Measurements from ENCODE around the gene CTF1.

CTF1 gene

DNA sequence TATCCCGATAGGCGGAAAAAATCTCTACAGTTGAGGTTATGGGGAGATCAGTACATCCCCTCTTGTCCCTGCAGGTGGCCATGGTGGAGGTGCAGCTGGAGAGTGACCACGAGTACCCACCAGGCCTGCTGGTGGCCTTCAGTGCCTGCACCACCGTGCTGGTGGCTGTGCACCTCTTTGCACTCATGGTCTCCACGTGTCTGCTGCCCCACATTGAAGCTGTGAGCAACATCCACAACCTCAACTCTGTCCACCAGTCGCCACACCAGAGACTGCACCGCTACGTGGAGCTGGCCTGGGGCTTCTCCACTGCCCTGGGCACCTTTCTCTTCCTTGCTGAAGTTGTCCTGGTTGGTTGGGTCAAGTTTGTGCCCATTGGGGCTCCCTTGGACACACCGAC lies 56.7 kb downstream of the CTF1 start:
- no peak overlapping the region for H3K9ac ChIP-seq (ENCODE audit: low read depth, low read length, poor library complexity, severe bottlenecking)

More for the DNA sequence above, 56.7 kb downstream of the CTF1 start:
- Histone ChIP-seq H3K9me3 (ENCODE audit: insufficient read depth, low read depth, low read length) (no peaks in the 10 kb centered on the region), H3K4me3 (ENCODE audit: low read length, poor library complexity, severe bottlenecking) (no peak overlapping the region), H2AFZ (ENCODE audit: low read length) (no peak overlapping the region), H3K9me2 (replicated peaks; ENCODE audit: low read depth, low read length) (no peaks in the 10 kb centered on the region), H4K20me1 (ENCODE audit: insufficient read depth, low read length, poor library complexity, severe bottlenecking) (peaks cover 3% of the 10 kb centered on the region), H3K4me2 (ENCODE audit: low read depth, low read length, poor library complexity, severe bottlenecking) (no peak overlapping the region), H3K27me3 (ENCODE audit: insufficient read depth, low read length, poor library complexity, severe bottlenecking) (peaks cover 7% of the 10 kb centered on the region), H3K36me3 (ENCODE audit: insufficient read depth, low read length) (no peaks in the 10 kb centered on the region), H3K79me2 (ENCODE audit: insufficient read depth, low read length) (peaks cover 23% of the 10 kb centered on the region), H3F3A (ENCODE audit: low read depth) (0 out of 2 replicates have a peak, but pooled peaks cover 6% of the 10 kb centered on the region), H3K4me1 (ENCODE audit: insufficient read depth, low read length, poor library complexity, severe bottlenecking) (peaks cover 32% of the 10 kb centered on the region)
- no peak for TF ChIP-seq EZH2phosphoT487 (IDR thresholded peaks at IDR 0.05; ENCODE audit: borderline replicate concordance)
- TF ChIP-seq, protein P1, sequence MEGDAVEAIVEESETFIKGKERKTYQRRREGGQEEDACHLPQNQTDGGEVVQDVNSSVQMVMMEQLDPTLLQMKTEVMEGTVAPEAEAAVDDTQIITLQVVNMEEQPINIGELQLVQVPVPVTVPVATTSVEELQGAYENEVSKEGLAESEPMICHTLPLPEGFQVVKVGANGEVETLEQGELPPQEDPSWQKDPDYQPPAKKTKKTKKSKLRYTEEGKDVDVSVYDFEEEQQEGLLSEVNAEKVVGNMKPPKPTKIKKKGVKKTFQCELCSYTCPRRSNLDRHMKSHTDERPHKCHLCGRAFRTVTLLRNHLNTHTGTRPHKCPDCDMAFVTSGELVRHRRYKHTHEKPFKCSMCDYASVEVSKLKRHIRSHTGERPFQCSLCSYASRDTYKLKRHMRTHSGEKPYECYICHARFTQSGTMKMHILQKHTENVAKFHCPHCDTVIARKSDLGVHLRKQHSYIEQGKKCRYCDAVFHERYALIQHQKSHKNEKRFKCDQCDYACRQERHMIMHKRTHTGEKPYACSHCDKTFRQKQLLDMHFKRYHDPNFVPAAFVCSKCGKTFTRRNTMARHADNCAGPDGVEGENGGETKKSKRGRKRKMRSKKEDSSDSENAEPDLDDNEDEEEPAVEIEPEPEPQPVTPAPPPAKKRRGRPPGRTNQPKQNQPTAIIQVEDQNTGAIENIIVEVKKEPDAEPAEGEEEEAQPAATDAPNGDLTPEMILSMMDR (conservative IDR thresholded peaks at IDR 0.05; ENCODE audit: low read length): no peak

All from Loucy (cell line).